Measurements from ENCODE around the gene PSMD6.

Gene PSMD6

DNA sequence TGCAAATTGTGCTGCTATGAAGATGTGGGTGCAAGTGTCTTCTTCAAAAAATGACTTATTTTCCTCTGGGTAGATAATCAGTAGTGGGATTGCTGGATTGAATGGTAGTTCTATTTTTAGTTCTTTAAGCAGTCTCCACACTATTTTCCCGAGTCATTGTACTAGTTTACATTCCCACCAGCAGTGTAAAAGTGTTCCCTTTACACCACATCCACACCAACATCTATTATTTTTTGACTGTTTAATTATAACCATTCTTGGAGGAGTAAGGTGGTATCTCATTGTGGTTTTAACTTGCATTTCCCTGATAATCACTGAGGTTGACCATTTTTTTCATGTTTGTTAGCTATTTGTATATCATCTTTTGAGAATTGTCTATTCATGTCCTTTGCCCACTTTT, 19.7 kb upstream of the PSMD6 start:
- no peak for FAIRE-seq

DNA sequence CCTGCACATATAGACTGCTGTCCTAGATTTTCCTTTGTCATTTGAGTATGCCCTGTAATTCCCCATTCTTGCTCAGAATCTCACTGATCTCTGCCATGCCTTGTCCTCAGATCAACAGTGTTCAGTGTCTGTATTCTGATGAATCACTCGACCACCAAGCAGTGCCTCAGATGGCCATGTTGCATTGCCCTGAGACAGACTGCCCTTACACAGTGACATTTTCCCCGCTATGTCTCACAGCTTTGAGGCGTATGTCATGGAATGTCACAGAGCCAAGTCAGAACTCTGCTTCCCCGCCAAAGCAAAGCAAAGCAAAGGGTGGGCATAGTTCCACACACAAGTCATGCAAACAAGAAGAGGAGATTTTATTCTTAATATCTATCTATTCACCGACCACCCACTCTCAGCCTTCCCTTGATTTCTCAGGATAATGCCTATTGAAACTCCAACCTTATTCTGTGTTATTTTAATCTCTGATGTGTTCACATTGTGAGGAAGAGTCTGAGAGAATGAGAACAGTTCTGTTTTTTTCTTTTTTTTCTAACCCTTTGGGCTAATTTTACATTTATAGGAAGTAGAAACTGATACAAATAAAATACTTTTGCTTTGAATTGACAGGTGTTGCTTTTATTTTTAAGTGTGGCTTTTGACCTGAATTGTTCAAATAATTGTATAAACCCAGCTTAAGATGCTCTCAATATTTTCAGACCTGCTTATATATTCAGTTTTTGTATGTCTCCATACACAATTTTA, 16.9 kb upstream of the PSMD6 start:
- FAIRE-seq, result no peak

DNA sequence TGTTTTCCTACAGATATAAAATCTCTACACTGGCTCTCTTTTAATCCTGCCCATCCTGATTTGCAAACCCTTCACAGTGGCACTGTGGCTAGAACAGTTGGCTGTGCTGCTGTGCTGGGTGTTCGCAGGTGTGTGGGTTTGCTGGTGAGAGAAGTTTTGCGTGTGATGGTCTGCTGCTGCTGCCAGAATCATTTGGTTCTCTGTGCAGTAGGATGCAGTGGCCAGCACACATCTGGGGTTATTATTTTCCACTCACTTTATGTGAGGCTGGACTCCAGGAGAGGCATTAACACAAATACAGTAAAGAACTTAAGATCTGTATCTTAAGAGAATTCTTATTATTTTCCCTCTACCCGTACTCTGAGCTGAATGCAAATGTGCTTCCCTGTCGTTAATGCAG, 16.0 kb upstream of the PSMD6 start:
- no peak for FAIRE-seq

GRCh38 chr3:64038253-64038767, 15.0 kb upstream of the PSMD6 start:
- FAIRE-seq, result no peak

DNA sequence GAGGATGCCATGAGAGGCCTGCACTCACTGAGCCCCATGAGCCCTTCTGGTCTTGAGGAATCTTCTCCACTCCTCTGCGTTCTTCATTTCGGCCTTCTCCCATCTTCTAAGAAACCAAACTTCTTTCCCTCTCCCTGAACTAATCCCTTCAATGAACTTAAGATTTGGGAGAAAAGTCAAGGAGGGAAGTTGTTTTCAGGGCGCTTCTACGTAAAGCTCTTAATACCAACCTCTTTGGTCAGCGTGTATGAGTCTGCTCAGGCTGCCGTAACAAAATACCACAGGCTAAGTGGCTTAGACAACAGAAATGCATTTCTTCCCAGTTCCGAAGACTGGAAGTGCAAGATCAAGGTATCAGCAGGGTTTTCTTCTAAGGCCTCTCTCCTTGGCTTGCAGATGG, 13.8 kb upstream of the PSMD6 start:
- FAIRE-seq, result no peak

GRCh38 chr3:64033069-64033468, 9.8 kb upstream of the PSMD6 start:
- FAIRE-seq, result no peak

GRCh38 chr3:64031540-64032508, 8.5 kb upstream of the PSMD6 start:
- peak; percentile 99 for FAIRE-seq

DNA sequence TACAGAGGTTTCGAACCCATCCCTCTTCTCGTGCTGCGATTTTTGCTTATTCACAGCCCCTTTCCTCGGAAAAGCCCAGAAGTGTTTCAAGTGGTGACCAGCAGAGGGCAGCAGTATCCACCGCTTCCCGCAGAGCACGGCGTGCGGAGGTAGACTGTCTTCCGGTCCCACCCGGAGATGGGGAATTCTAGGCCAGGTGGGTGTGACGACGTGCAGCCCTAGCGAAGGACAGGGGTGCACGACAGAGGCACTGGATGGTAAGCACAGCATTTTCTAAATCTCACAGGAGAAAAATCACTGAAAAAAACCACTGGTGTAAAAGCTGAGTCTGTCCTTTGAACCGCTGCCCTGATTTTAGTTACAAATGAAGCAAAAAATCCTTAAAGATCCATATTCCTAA, 7.4 kb upstream of the PSMD6 start:
- peak; percentile 79 for FAIRE-seq

GRCh38 chr3:64029287-64029686, 6.0 kb upstream of the PSMD6 start:
- no peak for FAIRE-seq

DNA sequence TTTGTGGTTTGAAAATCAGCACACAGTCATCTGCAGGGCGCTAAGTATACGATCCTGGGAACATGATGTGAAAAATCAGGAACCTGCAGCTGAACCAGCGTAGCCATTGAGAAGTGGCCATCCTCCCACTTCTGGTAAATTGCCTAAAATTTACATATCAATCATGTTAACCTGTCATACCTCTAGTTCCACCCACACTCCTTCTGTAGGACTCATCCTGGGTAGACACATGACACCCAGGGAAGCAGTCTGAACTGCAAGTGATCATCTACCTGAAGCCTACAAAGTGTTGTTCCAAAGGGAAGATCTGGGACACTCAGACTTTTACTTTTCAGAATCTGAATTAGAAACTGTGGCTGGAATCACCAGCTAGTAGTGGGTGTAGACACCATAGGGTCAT, 5.5 kb upstream of the PSMD6 start:
- no peak for FAIRE-seq

DNA sequence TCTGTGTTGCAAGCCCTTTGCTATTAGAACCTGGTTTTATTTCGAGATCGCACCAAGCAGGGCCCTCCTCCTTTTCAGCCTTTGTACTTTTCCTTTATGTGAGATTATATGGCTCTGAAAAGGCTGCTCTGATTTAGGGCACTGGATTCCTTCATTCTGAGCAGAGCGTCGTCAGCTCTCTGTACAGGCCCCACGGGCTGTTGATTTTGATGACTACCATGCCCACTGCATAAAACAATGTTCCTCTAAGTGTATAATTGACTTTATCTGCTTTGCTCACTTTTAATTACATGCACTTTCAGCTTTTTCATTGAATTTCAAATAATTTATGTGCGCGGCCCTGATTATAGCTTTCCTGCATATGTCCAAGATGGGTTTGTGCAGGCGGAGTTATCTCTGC, 4.4 kb upstream of the PSMD6 start:
- FAIRE-seq, result no peak

DNA sequence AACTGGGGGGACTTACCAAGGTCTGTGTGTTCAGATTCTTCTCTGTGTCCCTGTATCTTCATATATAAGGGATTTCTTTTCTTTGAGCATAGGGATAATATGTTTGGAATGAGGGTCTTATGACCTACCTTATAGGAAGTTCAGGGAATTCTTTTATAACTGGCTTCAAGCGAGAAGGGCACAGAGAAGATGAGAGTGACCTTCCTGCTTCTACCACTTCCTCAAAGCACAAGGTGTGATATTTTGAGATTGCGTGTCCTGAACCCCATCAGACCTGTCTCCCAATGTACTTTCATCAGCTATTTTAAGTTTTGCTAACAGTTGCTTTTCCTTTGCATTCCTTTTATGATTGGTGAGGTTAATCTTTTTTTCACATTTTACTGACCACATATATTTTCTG, 3.1 kb upstream of the PSMD6 start:
- FAIRE-seq, result no peak

- no peak for FAIRE-seq
These were observed 548 bp upstream of the PSMD6 start for GRCh38 chr3:64023861-64024223.

- FAIRE-seq, result no peak
These were observed 675 bp downstream of the PSMD6 start for GRCh38 chr3:64022451-64023186.

- no peak for FAIRE-seq
These were observed 1.4 kb downstream of the PSMD6 start for GRCh38 chr3:64021922-64022321.

GRCh38 chr3:64019879-64020278, 3.4 kb downstream of the PSMD6 start:
- no peak for FAIRE-seq

- no peak for FAIRE-seq
These were observed 4.0 kb downstream of the PSMD6 start for GRCh38 chr3:64019271-64019670.

- no peak for FAIRE-seq
These were observed 6.2 kb downstream of the PSMD6 start for GRCh38 chr3:64016941-64017620.

DNA sequence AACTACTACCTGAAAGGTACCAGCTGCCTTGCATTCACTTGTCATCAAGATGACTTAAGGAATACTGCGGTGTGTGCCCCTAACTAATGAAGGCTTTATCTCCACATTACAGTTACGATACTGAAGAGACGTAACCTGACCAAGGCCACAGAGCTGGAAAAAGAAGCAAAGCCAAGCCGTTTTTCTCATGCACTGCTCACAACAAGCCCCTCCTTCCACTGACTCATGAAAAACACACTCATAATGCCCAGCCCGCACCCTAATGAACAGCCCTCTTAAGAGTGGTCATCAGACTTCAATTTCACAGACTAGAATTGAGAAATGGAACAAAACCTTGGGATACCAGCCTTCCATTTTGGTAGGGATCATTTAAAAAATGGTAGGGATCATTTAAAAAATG, 11.6 kb downstream of the PSMD6 start:
- FAIRE-seq, result no peak

GRCh38 chr3:64010199-64010598, 13.1 kb downstream of the PSMD6 start:
- FAIRE-seq, result no peak

DNA sequence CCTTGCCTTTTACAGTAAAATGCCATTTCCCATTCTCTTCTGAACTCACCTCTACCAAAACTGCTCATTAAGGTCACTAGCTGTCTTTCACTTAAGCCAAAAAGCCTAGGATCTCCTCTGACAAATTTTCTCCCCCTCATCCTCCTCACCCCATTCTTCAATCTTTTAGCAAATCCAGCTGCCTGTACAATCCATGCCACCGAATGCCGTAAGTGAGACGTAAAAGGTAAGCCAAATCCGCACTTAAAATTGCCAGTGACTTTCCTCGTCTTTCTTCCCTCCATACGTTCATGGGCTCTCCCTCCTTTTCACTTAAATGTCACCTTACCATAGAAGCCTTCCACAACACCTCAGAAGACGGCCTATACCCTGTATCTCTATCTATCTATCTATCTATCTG, 13.8 kb downstream of the PSMD6 start:
- FAIRE-seq, result no peak

Measured in endometrium (tissue), 2 donors.